BJ (cell line): Measurements from ENCODE around the gene MADD. TPM values are rescaled to one million over a fixed set of nuclear protein-coding genes. Genes with fewer than 3 reads are reported as not detected.

ENCODE experiments used
- CTCF ChIA-PET: fragments of 350-600 bp; formaldehyde crosslinking; extraction: SDS; loops from one replicate; lab custom pipeline; 2021; ENCODE audit warnings: antibody characterized with exemption, inconsistent platforms; lab: Yijun Ruan, JAX
- POLR2A ChIA-PET: fragments of 300-600 bp; sonication (Branson Sonifier 250); formaldehyde crosslinking; extraction: SDS; loops from one replicate; lab custom pipeline; 2021; ENCODE audit warnings: antibody characterized with exemption; lab: Charles Lee
- DNase-seq: peaks from one replicate; pipeline ENCODE4 v3.0.0-alpha.2; 2011; ENCODE audit warnings: low read depth
- H3K27me3 ChIP-seq: 2 replicates; pipeline ENCODE4 v1.6.0; 2011; ENCODE audit warnings: low read length; ENCODE audit not compliant: control insufficient read depth, insufficient read depth
- H3K36me3 ChIP-seq: 2 replicates; pipeline ENCODE4 v1.5.1; 2011; ENCODE audit warnings: low read length; ENCODE audit not compliant: control insufficient read depth, insufficient read depth
- H3K4me3 ChIP-seq: 2 replicates; pipeline ENCODE4 v1.5.1; 2011; ENCODE audit warnings: low read depth, mild to moderate bottlenecking, control low read depth, low read length
- CTCF ChIP-seq: IDR thresholded peaks from 2 replicates; pipeline ENCODE4 v1.5.1; 2011; ENCODE audit warnings: low read depth, mild to moderate bottlenecking, control low read depth, inconsistent platforms, low read length, moderate library complexity; ENCODE audit not compliant: insufficient read depth
- polyA plus RNA-seq: library from polyadenylated mRNA; depleted of rRNA; stranded (reverse); fragments of >200 nt; gene quantifications from 2 replicates; pipeline ENCODE4 v1.2.3, GENCODE V29; 2011

MADD gene
- polyA plus RNA-seq, 1 experiment = 19.8 TPM

- ChIA-PET CTCF (interaction anchor here (1.0 to 1.8 kb wide), 3 partner anchors 12 to 78 kb away, joined by 3 to 4 read pairs (median 3); no protein-coding TSS in a partner anchor), POLR2A (interaction anchor here (0.6 kb wide), 1 partner anchor 48 kb away, joined by 3 read pairs; no protein-coding TSS in a partner anchor)
- Histone ChIP-seq H3K36me3 (peaks cover 18% of the 10 kb centered on the region), H3K27me3 (no peaks in the 10 kb centered on the region), H3K4me3 (no peak overlapping the region)
- no peak for DNase-seq
- TF ChIP-seq CTCF = no peak
These were observed 2.2 kb downstream of the MADD start for GRCh38 chr11:47271961-47272661.

- ChIA-PET POLR2A (interaction anchor here (0.6 kb wide), 1 partner anchor 49 kb away, joined by 3 read pairs; no protein-coding TSS in a partner anchor), CTCF (interaction anchor here (0.6 to 1.8 kb wide), 4 partner anchors 13 to 77 kb away, joined by 3 to 4 read pairs (median 4); no protein-coding TSS in a partner anchor)
- DNase-seq = no peak
- Histone ChIP-seq H3K36me3 (peaks cover 18% of the 10 kb centered on the region), H3K27me3 (no peaks in the 10 kb centered on the region), H3K4me3 (no peak overlapping the region)
- TF ChIP-seq CTCF = no peak
These were observed 2.8 kb downstream of the MADD start for GRCh38 chr11:47272706-47273105.

GRCh38 chr11:47274495-47275235 is 4.7 kb downstream of the MADD start:
- ChIA-PET CTCF (interaction anchor here (0.8 to 0.9 kb wide), 3 partner anchors 10 to 16 kb away, joined by 3 read pairs; partner anchors contain the start of gene NR1H3), POLR2A (no interaction called here)
- TF ChIP-seq CTCF = no peak
- H3K4me3 ChIP-seq = no peak overlapping the region
- no peaks in the 10 kb centered on the region for H3K27me3 ChIP-seq
- no peak for DNase-seq
- peaks cover 21% of the 10 kb centered on the region for H3K36me3 ChIP-seq

GRCh38 chr11:47276923-47277322 is 7.0 kb downstream of the MADD start:
- no peak overlapping the region for H3K4me3 ChIP-seq
- no peaks in the 10 kb centered on the region for H3K27me3 ChIP-seq
- peaks cover 25% of the 10 kb centered on the region for H3K36me3 ChIP-seq
- DNase-seq = no peak
- TF ChIP-seq CTCF = no peak
- ChIA-PET POLR2A (no interaction called here), CTCF (no interaction called here)

- ChIA-PET CTCF (no interaction called here), POLR2A (no interaction called here)
- H3K4me3 ChIP-seq = no peak overlapping the region
- peaks cover 32% of the 10 kb centered on the region for H3K36me3 ChIP-seq
- no peak for DNase-seq
- no peak for TF ChIP-seq CTCF
- H3K27me3 ChIP-seq = no peaks in the 10 kb centered on the region
These were observed 8.1 kb downstream of the MADD start for GRCh38 chr11:47278058-47278457.
